Ureter (tissue), 1 donor: ENCODE measurements around the gene SFI1. TPM values are rescaled to one million over a fixed set of nuclear protein-coding genes. Genes with fewer than 3 reads are reported as not detected.
"Not testable (repeated sequence)": the region's sequence is repeated elsewhere in the genome, so short reads cannot be mapped to it uniquely, and the experiment has no call there.

Experiments
- DNase-seq: peaks from one replicate; pipeline ENCODE4 v3.0.0-alpha.2; 2020; ENCODE audit warnings: low spot score
- total RNA-seq: library from RNA; stranded (reverse); gene quantifications from one replicate; pipeline ENCODE4 v1.2.4, GENCODE V29; 2023
- donor health status: DM: yes; HTN: yes; CAD: no.

Gene SFI1
- total RNA-seq, 1 donor from 2014 or later: 76.9 TPM

DNA sequence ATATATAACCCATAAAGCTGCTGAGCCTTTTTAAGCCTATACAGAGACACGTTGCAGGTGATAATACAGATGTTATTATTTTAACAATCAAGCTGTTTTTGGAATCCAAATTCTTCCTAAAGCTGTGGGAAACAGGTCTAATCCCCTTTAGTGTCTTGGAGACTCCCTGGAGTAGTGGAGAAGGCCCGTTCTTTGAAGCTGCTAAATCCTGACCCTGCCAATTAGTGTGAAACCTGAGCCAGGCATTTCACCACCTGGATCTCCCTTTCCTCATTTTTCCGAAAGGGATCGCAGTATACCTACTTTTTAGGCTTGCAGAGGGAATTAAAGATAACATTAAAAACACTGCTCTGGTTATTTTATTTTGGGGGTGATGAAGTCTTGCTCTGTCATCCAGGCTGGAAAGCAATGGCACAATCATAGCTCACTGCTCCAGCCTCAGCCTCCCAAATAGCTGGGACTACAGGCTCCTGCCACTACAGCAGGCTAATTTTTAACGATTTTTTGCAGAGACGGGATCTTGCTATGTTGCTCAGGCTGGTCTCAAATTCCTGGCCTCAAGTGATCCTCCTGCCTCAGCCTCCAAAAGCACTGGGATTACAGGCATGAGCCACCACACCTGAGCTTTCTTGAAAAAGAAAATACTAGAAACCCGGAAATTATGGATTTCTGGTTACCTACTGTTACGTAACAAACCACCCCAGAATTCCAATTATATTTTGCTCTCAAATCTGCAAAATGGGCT, 4.9 kb upstream of the SFI1 start:
- DNase-seq: no peak

GRCh38 chr22:31492151-31492550, 4.2 kb upstream of the SFI1 start:
- DNase-seq: no peak

DNA sequence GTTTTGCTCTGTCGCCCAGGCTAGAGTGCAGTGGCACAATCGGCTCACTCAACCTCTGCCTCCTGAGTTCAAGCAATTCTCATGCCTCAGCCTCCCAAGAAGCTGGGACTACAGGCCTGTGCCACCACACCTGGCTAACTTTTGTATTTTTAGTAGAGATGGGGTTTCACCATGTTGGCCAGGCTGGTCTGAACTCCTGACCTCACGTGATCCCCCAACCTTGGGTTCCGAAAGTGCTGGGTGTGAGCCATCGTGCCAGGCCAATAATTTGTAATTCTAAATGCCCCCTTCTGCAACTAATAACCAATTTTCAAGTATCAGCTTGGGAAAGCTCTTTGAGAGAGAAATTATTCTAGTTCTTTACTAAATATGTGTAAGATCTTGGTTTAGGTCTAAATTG, 3.0 kb upstream of the SFI1 start:
- DNase-seq: not testable (repeated sequence)

- DNase-seq: no peak
These were observed 993 bp upstream of the SFI1 start for GRCh38 chr22:31495343-31495742.

- no peak for DNase-seq
These were observed 405 bp downstream of the SFI1 start for GRCh38 chr22:31496735-31497146.

- no peak for DNase-seq
These were observed 1.0 kb downstream of the SFI1 start for GRCh38 chr22:31497148-31497938.

GRCh38 chr22:31501738-31502137, 5.4 kb downstream of the SFI1 start:
- DNase-seq: no peak

DNA sequence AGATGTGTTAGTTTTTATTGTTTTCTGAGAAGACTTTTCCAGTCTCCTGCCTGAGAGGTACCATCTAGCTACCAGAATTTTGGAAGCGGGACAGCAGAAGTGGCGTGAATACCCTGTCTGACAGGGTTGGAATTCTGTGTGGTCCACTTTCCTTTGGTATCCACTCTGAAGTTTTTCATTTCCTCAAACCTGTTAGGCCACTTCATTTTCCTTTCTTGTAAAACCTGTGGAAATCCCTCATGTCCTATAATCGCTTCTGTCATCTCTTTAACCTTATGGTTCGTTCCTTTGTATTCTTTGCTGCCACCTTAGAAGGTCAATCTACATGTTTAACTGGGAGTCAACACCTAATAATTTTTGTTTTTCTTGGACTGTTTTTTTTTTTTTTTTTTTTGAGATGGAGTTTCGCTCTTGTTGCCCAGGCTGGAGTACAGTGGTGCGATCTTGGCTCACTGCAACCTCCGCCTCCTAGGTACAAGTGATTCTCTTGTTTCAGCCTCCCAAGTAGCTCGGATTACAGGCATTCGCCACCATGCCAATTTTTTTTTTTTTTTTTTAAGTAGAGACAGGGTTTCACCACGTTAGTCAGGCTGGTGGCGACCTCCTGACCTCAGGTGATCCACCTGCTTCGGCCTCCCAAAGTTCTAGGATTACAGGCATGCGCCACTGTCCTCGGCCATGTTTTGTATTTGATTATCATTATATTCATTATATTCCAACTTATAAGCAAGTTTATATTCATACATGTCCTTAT, 7.1 kb downstream of the SFI1 start:
- no peak for DNase-seq

DNA sequence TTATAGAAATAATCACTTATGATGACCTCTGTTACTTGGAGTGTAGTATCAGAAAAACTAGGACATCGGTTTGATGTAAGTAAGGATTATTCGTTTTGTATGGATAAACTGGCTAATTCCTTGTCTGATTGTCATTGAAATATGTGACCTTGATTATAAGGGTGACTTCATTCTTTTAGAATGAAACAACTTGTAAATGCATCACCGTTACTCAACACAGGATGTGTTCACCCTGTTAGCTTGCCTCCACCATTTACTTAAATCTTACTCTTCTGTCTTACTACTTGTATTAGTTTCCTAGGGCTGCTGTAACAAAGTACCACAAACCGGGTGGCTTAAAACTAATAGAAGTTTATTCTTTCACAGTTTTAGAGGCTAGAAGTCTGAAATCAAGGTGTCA, 7.9 kb downstream of the SFI1 start:
- no peak for DNase-seq

DNA sequence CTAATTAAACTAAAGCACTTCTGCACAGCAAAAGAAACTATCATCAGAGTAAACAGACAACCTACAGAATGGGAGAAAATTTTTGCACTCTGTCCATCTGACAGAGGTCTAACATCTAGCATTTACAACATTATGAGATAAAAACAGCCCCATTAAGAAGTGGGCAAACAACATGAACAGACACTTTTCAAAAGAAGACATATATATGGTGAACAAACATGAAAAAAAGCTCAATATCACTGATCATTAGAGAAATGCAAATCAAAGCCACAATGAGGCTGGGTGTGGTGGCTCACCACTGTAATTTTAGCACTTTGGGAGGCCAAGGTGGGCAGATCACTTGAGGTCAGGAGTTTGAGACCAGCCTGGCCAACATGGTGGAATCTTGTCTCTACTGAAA, 11.2 kb downstream of the SFI1 start:
- DNase-seq: not testable (repeated sequence)

- DNase-seq: no peak
These were observed 12.2 kb downstream of the SFI1 start for GRCh38 chr22:31508536-31508935.

DNA sequence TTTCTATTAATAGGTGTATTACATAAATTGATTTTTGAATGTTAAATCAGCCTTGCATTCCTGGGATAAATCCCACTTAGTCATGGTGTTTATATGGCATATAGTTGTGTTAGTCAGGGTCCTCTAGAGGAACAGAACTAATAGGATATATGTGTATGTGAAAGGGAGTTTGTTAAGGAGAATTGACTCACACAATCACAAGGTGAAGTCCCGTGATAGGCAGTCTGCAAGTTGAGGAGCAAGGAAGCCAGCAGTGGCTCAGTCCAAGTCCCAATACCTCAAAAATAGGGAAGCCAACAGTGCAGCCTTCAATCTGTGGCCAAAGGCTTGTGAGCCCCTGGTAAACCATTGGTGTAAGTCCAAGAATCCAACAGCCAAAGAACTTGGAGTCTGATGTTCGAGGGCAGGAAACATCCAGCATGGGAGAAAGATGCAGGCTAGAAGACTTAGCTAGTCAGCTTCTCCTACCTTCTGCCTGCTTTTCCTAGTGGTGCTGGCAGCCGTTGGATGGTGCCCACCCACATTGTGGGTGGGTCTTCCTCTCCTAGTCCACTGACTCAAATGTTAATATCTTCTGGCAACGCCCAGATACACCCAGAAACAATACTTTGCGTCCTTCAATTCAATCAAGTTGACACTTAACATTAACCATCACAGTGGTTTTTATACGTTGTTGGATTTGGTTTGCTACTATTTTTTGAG, 12.9 kb downstream of the SFI1 start:
- no peak for DNase-seq

GRCh38 chr22:31520051-31520450, 23.7 kb downstream of the SFI1 start:
- no peak for DNase-seq

GRCh38 chr22:31524132-31524531, 27.8 kb downstream of the SFI1 start:
- not testable (repeated sequence) for DNase-seq

DNA sequence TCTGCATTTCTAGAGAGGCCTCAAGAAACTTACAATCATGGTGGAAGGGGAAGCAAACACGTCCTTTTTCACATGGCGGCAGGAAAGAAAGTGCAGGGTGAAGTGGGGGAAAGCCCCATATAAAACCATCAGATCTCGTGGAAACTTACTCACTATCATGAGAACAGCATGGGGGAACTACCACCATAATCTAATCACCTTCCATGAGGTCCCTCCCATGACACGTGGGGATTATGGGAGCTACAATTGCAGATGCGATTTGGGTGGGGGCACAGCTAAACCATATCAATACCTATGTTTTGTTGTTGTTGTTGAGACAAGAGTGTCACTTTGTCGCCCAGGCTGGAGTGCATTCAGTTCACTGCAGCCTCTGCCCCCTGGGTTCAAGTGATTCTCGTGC, 29.9 kb downstream of the SFI1 start:
- DNase-seq: no peak

DNA sequence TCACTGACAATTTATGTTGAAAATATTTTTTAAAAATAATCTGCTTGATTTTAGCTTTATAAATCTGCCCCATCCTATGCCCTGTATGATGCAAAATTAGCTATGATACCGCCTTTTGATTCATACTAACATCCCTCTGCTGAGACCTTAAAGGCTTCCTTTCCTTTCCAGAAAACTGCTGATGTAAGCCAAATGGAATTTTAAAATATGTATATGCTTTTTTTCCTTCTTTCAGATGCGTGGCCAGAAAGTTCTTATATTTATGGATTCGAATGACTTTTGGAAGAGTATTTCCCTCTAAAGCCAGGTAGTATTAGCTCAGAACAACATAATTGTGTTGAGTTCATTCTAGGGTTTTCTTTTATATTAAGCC, 34.5 kb downstream of the SFI1 start:
- DNase-seq: no peak

DNA sequence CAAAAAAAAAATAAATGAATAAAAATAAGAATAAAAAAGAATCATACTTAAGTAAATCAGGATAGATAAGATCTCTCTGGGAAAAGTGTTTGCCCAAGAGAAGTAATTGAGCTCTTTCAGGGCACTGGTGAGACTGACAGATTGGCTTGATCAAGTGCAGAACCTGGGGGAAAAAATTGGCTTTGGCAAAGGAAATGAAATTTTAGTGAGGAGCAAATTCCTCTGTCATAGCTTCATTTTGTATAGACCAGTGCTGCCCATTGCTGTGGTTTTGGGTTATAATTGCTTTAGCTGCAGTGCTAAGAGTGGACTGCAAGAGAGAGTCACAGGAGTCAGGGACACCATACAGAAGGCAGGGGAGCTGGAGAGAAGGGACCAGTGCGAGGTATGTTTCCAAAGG, 35.7 kb downstream of the SFI1 start:
- DNase-seq: no peak

GRCh38 chr22:31533374-31533773, 37.0 kb downstream of the SFI1 start:
- no peak for DNase-seq

DNA sequence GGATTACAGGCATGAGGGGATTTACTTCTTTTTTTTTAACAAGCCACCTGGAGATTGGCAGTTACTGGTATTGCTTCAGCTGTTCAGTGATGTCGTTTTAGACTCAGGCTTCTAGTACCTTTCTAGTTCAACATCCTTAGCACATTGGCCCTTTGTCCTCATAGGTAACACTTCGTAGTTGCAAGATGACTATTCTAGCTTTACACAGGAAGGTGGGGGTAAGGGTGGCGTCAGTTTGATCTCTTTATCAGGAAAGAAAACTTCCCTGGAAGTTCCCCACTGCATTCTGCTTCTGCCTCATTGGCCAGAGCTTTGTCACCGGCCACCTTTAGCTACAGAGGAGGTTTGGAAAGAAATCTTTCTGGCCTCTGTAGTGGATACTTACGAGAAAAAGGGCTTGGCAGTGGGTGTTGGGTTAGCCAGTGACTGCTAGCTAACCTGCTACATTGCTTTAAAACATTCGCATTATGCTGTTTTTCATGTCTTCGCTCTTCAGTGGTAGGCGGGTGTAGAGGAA, 40.7 kb downstream of the SFI1 start:
- DNase-seq: no peak

DNA sequence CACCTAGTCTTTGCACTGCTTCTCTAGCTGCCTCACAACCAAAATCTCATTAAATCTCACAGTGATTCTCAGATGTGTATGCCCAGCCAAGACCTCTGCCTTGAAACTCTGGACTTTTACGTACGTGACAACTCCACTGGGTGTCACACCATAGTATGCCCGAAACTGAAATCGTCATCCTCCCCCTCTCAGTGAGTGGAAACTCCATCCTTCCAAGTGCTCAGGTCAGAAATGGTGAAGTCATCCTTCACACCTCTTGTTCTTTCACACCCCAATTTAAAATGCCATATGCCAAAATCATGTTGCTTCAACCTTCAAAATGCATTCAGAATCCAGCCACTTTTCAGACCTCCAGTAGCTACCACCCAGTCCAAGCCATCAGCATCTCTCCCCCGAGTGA, 42.5 kb downstream of the SFI1 start:
- DNase-seq: no peak

GRCh38 chr22:31540166-31540565, 43.8 kb downstream of the SFI1 start:
- not testable (repeated sequence) for DNase-seq

GRCh38 chr22:31540966-31541365, 44.6 kb downstream of the SFI1 start:
- DNase-seq: no peak
